NB4 (cell line): ENCODE measurements around the gene C1QTNF6.

Source experiments
- DNase-seq: peaks from one replicate; pipeline ENCODE4 v3.0.0; 2010; ENCODE audit warnings: low read depth
- H3K4me3 ChIP-seq: one replicate; pipeline ENCODE4 v1.5.1; 2011; ENCODE audit warnings: mild to moderate bottlenecking, low read depth, low read length, moderate library complexity
- CTCF ChIP-seq: IDR thresholded peaks from one replicate; pipeline ENCODE4 v1.5.1; 2012; ENCODE audit warnings: low read depth, low read length
- MYC ChIP-seq: IDR thresholded peaks from 2 replicates; pipeline ENCODE4 v1.6.1; 2011; ENCODE audit warnings: low read depth, low read length
- POLR2A ChIP-seq: IDR thresholded peaks from 2 replicates; pipeline ENCODE4 v1.6.1; 2011; ENCODE audit warnings: mild to moderate bottlenecking; ENCODE audit not compliant: insufficient read length; ENCODE audit errors: extremely low read depth
- TF ChIP-seq, protein P1 (sequence below): IDR thresholded peaks from 2 replicates; pipeline ENCODE4 v1.6.1; 2011; ENCODE audit warnings: low read depth, low read length

Gene C1QTNF6

GRCh38 chr22:37218771-37219411 is 30.8 kb upstream of the C1QTNF6 start:
- DNase-seq = no peak
- TF ChIP-seq POLR2A (no peak), MYC (no peak), CTCF (no peak)
- TF ChIP-seq, protein P1, sequence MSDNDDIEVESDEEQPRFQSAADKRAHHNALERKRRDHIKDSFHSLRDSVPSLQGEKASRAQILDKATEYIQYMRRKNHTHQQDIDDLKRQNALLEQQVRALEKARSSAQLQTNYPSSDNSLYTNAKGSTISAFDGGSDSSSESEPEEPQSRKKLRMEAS = no peak
- no peak overlapping the region for H3K4me3 ChIP-seq

DNA sequence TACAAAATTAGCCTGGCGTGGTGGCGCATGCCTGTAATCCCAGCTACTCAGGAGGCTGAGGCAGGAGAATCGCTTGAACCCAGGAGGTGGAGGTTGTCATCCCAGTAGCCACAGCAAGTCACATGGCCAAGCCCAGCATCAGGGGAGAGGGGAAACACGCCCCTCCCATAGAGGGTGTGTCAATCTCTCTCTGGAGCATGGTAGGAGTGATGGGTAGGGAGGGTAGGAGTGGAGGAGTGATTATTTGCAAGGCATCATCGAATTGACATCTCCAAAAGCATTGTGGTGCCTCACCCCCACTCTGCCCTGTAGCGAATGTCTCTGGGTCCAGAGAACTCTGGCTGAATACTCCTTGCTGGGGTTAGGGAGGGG is 30.3 kb upstream of the C1QTNF6 start:
- no peak for DNase-seq
- TF ChIP-seq MYC = no peak
- TF ChIP-seq, protein P1 = no peak
- no peak for TF ChIP-seq POLR2A
- no peak for TF ChIP-seq CTCF
- no peak overlapping the region for H3K4me3 ChIP-seq

DNA sequence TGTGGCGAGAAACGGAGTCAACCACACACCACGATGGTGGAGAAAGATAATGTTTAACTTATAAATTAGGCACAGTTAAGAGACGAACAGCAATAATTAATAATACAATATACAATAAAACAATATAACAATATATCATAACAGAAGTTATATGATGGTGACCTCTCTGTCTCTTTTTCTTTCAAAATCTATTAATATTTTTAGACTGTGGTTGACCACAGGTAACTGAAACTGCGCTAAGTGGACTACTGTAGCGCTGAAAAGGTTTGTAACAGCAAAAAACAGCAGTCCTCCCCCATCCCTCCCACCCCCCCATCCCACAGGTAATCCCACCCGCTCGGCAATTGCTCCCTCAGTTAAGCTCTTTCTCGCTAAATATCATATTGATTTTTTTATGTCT is 27.8 kb upstream of the C1QTNF6 start:
- no peak overlapping the region for H3K4me3 ChIP-seq

DNA sequence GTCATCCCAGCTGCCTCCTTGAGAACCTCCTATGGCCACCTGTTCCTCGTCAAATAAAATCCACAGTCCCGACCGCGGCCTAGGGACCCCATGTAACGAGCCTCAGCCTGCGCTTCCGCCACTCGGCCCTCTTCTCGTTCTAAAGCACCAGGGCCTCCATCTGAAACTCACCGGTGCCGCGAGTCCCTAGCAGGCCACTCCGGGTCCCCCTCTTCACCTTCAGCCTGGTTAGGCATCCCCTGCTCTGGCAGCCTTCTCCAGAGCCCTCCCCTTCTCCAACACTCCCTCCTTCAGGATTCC is 26.6 kb upstream of the C1QTNF6 start:
- no peak for DNase-seq
- TF ChIP-seq MYC (no peak), POLR2A (no peak), CTCF (no peak)
- TF ChIP-seq, protein P1 = no peak
- no peak overlapping the region for H3K4me3 ChIP-seq

More for the DNA sequence above, 27.8 kb upstream of the C1QTNF6 start:
- DNase-seq = no peak
- TF ChIP-seq MYC (no peak), POLR2A (no peak), CTCF (no peak)
- TF ChIP-seq, protein P1 = no peak

DNA sequence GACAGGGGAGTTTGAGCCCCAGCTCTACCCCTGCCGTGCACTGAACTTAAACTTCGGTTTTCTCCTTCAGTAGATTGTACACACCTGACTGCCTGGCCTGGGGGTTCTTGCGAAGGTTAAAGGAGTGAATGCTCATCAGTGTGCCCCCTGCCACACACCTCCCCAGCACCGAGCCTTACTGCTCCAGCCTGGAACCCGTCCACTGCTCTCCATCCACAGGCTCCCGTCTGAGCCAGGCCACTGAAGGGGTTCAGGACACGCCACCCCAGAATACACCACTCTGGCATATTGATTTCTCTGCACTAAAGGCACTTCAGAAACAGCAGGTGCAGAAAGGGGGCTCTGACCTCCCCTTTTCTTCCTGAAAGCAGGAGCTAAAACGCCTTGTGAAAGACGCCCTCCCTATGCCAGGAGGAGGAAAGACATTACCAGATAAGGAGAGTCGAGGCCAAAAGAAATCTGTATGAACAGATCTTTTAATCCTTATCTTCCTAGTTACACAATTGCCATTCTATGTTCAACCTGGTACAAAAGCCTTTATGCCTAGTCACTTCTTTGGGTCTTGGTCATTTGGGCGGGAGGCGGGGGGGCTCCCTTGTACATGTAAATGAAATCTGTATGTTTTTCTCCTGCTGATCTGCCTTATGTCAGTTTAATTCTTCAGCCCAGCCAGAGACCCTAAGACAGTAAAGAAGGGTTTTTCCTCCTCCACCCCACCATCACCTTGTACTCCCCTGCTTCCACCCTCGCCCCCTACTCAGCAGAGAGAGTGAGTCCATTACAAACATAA is 26.1 kb upstream of the C1QTNF6 start:
- H3K4me3 ChIP-seq = no peak overlapping the region
- no peak for DNase-seq
- TF ChIP-seq POLR2A (no peak), CTCF (no peak), MYC (no peak)
- TF ChIP-seq, protein P1 = no peak
